HEK293T (cell line): ENCODE data around the gene ERI3.

Experiments
- BHLHE40 ChIP-seq: fragments of 450-650 bp; IDR thresholded peaks from 2 replicates; pipeline ENCODE4 v1.6.1; 2016; ENCODE audit warnings: mild to moderate bottlenecking, moderate library complexity, borderline replicate concordance
- CTBP1 ChIP-seq: fragments of 450-650 bp; IDR thresholded peaks from 2 replicates; pipeline ENCODE4 v1.6.1; 2016; ENCODE audit warnings: borderline replicate concordance
- FOXK2 ChIP-seq: fragments of 450-650 bp; IDR thresholded peaks from 2 replicates; pipeline ENCODE4 v1.6.1; 2016; ENCODE audit warnings: mild to moderate bottlenecking
- FOXM1 ChIP-seq: fragments of 450-650 bp; IDR thresholded peaks from 2 replicates; pipeline ENCODE4 v1.6.1; 2017; ENCODE audit warnings: mild to moderate bottlenecking, borderline replicate concordance
- HDGF ChIP-seq: fragments of 450-650 bp; IDR thresholded peaks from 2 replicates; pipeline ENCODE4 v1.6.1; 2017; ENCODE audit warnings: antibody characterized with exemption, borderline replicate concordance
- NFRKB ChIP-seq: fragments of 450-650 bp; IDR thresholded peaks from 2 replicates; pipeline ENCODE4 v1.6.1; 2016; ENCODE audit warnings: mild to moderate bottlenecking, moderate library complexity
- SUZ12 ChIP-seq: fragments of 450-650 bp; IDR thresholded peaks from 2 replicates; pipeline ENCODE4 v1.6.1; 2016; ENCODE audit warnings: mild to moderate bottlenecking

DNA sequence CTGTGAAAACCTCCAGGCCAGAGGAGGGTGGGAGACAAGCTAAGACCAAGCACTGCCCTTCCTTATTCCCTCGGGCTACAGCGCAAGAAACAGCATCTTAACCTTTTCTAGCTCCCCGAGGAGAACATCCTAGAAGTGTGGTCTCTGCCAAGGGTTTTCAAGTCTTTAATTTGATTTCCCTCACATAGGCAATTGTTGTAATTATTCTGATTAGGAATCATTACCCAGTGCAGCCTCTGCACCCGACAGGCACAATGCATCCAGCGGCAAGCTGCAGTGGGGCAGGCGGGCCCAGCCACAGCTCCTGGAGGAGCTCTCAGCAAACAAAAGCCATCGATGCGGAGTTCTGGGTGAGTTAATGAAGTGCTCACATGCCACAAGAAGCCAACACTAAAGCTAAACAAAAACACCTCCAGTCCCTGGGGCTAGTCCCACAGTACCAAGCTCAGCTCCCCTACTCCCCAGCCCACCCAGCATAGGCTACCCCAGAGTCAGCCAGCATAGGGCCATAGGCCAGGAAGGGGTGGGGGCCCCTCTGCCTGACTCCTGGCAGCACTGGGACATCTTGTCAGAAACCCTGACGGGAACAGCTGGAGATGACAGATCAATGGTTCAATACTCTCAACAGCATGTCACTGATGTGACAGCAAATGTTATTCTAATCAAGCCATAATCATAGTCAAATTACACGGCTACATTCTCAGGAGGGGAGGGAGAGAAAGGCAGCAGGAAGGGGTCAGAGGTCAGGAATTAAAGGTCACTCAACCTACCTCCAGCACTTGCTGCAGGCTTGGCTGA is 42.5 kb downstream of the ERI3 start:
- TF ChIP-seq FOXK2 (no peak), SUZ12 (no peak), NFRKB (no peak), BHLHE40 (no peak), FOXM1 (no peak), HDGF (no peak), CTBP1 (no peak)
